IMR-90 (cell line): Measurements from ENCODE around the gene POU6F1. TPM values are rescaled to one million over a fixed set of nuclear protein-coding genes. Genes with fewer than 3 reads are reported as not detected.

Source experiments
- ATAC-seq: fragments of 200-7000 bp; cut with Tn5 transposase; 2 replicates; pipeline ENCODE4 v1.9.1; 2020; ENCODE audit warnings: low read depth, mild to moderate bottlenecking, moderate library complexity
- BruUV-seq: library from RNA; stranded (reverse); fragments of 400-500 nt; replicated peaks from 2 replicates; lab custom pipeline; 2021; lab: Mats Ljungman, UMichigan
- CTCF ChIA-PET: fragments of 300-600 bp; formaldehyde crosslinking; extraction: SDS; loops from one replicate; lab custom pipeline; 2021; ENCODE audit warnings: antibody characterized with exemption; lab: Yijun Ruan, JAX
- POLR2A ChIA-PET: fragments of 300-600 bp; sonication (Branson Sonifier 250); formaldehyde crosslinking; loops from one replicate; lab custom pipeline; 2022; ENCODE audit warnings: antibody characterized with exemption; ENCODE audit not compliant: unreplicated experiment; lab: Charles Lee
- DNase-seq: peaks from one replicate; pipeline ENCODE4 v3.0.0; 2013
- H2AFZ ChIP-seq: replicated peaks from 2 replicates; pipeline ENCODE3; 2013; ENCODE audit warnings: low read length, mild to moderate bottlenecking; ENCODE audit not compliant: poor library complexity
- H2AK5ac ChIP-seq: 2 replicates; pipeline ENCODE4 v1.6.1; 2013; ENCODE audit warnings: low read depth, low read length, inconsistent platforms
- H2AK9ac ChIP-seq: replicated peaks from 2 replicates; pipeline ENCODE3; 2013; ENCODE audit warnings: mild to moderate bottlenecking, low read depth, low read length, moderate library complexity; ENCODE audit not compliant: poor library complexity
- H2BK120ac ChIP-seq: 2 replicates; pipeline ENCODE4 v1.6.1; 2013; ENCODE audit warnings: low read depth, low read length, inconsistent platforms
- H2BK15ac ChIP-seq: 3 replicates; pipeline ENCODE4 v1.6.1; 2013; ENCODE audit warnings: low read depth, low read length, inconsistent platforms
- H2BK20ac ChIP-seq: 2 replicates; pipeline ENCODE4 v1.6.1; 2013; ENCODE audit warnings: low read depth, mild to moderate bottlenecking, inconsistent platforms, low read length, moderate library complexity
- H2BK5ac ChIP-seq: 2 replicates; pipeline ENCODE4 v1.6.1; 2013; ENCODE audit warnings: mild to moderate bottlenecking, low read depth, low read length, inconsistent platforms; ENCODE audit not compliant: poor library complexity, severe bottlenecking
- H3K14ac ChIP-seq: replicated peaks from 2 replicates; pipeline ENCODE4 v1.6.1; 2013; ENCODE audit warnings: low read depth, low read length, inconsistent platforms
- H3K18ac ChIP-seq: 2 replicates; pipeline ENCODE4 v1.6.1; 2013; ENCODE audit warnings: low read depth, low read length, control low read depth
- H3K23ac ChIP-seq: 2 replicates; pipeline ENCODE4 v1.6.1; 2013; ENCODE audit warnings: low read depth, low read length, inconsistent platforms
- H3K27ac ChIP-seq: 2 replicates; pipeline ENCODE4 v1.5.1; 2013; ENCODE audit warnings: mild to moderate bottlenecking, control low read depth, low read length; ENCODE audit not compliant: insufficient read depth
- H3K27me3 ChIP-seq: 2 replicates; pipeline ENCODE4 v1.6.1; 2013; ENCODE audit warnings: low read length; ENCODE audit not compliant: control insufficient read depth, insufficient read depth
- H3K36me3 ChIP-seq: 2 replicates; pipeline ENCODE4 v1.6.1; 2013; ENCODE audit warnings: low read length, mixed read lengths; ENCODE audit not compliant: control insufficient read depth, insufficient read depth
- H3K4ac ChIP-seq: 2 replicates; pipeline ENCODE4 v1.6.1; 2013; ENCODE audit warnings: low read depth, low read length, inconsistent platforms
- H3K4me1 ChIP-seq: 2 replicates; pipeline ENCODE4 v1.6.1; 2013; ENCODE audit warnings: low read length, mixed read lengths; ENCODE audit not compliant: control insufficient read depth, insufficient read depth
- H3K4me2 ChIP-seq: 2 replicates; pipeline ENCODE4 v1.6.1; 2013; ENCODE audit warnings: low read depth, mild to moderate bottlenecking, control low read depth, low read length, moderate library complexity
- H3K4me3 ChIP-seq: 2 replicates; pipeline ENCODE4 v1.5.1; 2013; ENCODE audit warnings: low read depth, mild to moderate bottlenecking, control low read depth, low read length, moderate library complexity; ENCODE audit not compliant: insufficient read depth
- H3K56ac ChIP-seq: 2 replicates; pipeline ENCODE4 v1.6.1; 2013; ENCODE audit warnings: low read length, inconsistent platforms; ENCODE audit not compliant: insufficient read depth; ENCODE audit errors: extremely low read depth
- H3K79me1 ChIP-seq, 2 experiments: 2 replicates each; pipeline ENCODE4 v1.6.1; 2013; ENCODE audit warnings: low read length in 2 of 2, inconsistent platforms in 1 of 2, low read depth in 1 of 2
- H3K9ac ChIP-seq: 2 replicates; pipeline ENCODE4 v1.6.1; 2013; ENCODE audit warnings: low read depth, low read length, control low read depth
- H3K9me1 ChIP-seq: 2 replicates; pipeline ENCODE4 v1.6.1; 2013; ENCODE audit warnings: low read length, inconsistent platforms; ENCODE audit not compliant: insufficient read depth
- H3K9me3 ChIP-seq: 2 replicates; pipeline ENCODE4 v1.6.1; 2013; ENCODE audit warnings: low read length; ENCODE audit not compliant: control insufficient read depth, insufficient read depth
- H4K20me1 ChIP-seq: 2 replicates; pipeline ENCODE4 v1.6.1; 2013; ENCODE audit warnings: low read length, inconsistent platforms; ENCODE audit not compliant: insufficient read depth
- H4K5ac ChIP-seq: 2 replicates; pipeline ENCODE4 v1.6.1; 2013; ENCODE audit warnings: mild to moderate bottlenecking, low read depth, low read length, control low read depth
- H4K8ac ChIP-seq, 2 experiments: 2 replicates each; pipeline ENCODE4 v1.6.1; 2013; ENCODE audit warnings: low read depth in 2 of 2, low read length in 2 of 2, control low read depth in 1 of 2, inconsistent platforms in 1 of 2
- H4K91ac ChIP-seq: 2 replicates; pipeline ENCODE4 v1.6.1; 2013; ENCODE audit warnings: low read depth, low read length, inconsistent platforms; ENCODE audit not compliant: insufficient read depth
- BHLHE40 ChIP-seq: fragments of 150-350 bp; IDR thresholded peaks from 2 replicates; pipeline ENCODE4 v1.6.1; 2016; ENCODE audit warnings: mild to moderate bottlenecking, low read depth, low read length
- CEBPB ChIP-seq: IDR thresholded peaks from 2 replicates; pipeline ENCODE4 v1.6.1; 2012; ENCODE audit warnings: low read depth, low read length, improper control_type of control experiment
- CHD1 ChIP-seq: IDR thresholded peaks from 2 replicates; pipeline ENCODE4 v1.6.1; 2012; ENCODE audit warnings: low read depth, low read length, improper control_type of control experiment
- CTCF ChIP-seq: conservative IDR thresholded peaks from 2 replicates; pipeline ENCODE4 v1.5.1; 2012; ENCODE audit warnings: mild to moderate bottlenecking, low read depth, low read length, improper control_type of control experiment
- ELK1 ChIP-seq: fragments of 150-350 bp; IDR thresholded peaks from 2 replicates; pipeline ENCODE4 v1.6.1; 2016; ENCODE audit warnings: low read depth, mild to moderate bottlenecking, low read length, moderate library complexity, borderline replicate concordance
- FOS ChIP-seq: fragments of 150-350 bp; IDR thresholded peaks from 2 replicates; pipeline ENCODE4 v1.6.1; 2016; ENCODE audit warnings: low read depth, low read length
- MAFK ChIP-seq: IDR thresholded peaks from 2 replicates; pipeline ENCODE4 v1.6.1; 2012; ENCODE audit warnings: low read depth, low read length, improper control_type of control experiment
- MAZ ChIP-seq: IDR thresholded peaks from 2 replicates; pipeline ENCODE4 v1.6.1; 2012; ENCODE audit warnings: low read depth, mild to moderate bottlenecking, low read length, improper control_type of control experiment, moderate library complexity, borderline replicate concordance
- MXI1 ChIP-seq: IDR thresholded peaks from 2 replicates; pipeline ENCODE4 v1.6.1; 2012; ENCODE audit warnings: low read depth, mild to moderate bottlenecking, low read length, moderate library complexity, borderline replicate concordance
- NFE2L2 ChIP-seq: fragments of 150-350 bp; IDR thresholded peaks from 2 replicates; pipeline ENCODE4 v1.6.1; 2016; ENCODE audit warnings: low read depth, mild to moderate bottlenecking, low read length
- POLR2A ChIP-seq: IDR thresholded peaks from 2 replicates; pipeline ENCODE4 v1.6.1; 2012; ENCODE audit warnings: mild to moderate bottlenecking, low read depth, low read length
- RAD21 ChIP-seq: IDR thresholded peaks from 2 replicates; pipeline ENCODE4 v1.6.1; 2012; ENCODE audit warnings: low read length, improper control_type of control experiment
- RCOR1 ChIP-seq: IDR thresholded peaks from 2 replicates; pipeline ENCODE4 v1.6.1; 2012; ENCODE audit warnings: mild to moderate bottlenecking, low read length, improper control_type of control experiment; ENCODE audit not compliant: insufficient replicate concordance
- RFX5 ChIP-seq: IDR thresholded peaks from 2 replicates; pipeline ENCODE4 v1.8.0; 2012; ENCODE audit warnings: low read depth, mild to moderate bottlenecking, low read length, moderate library complexity
- SMC3 ChIP-seq: fragments of 150-350 bp; IDR thresholded peaks from 2 replicates; pipeline ENCODE4 v1.6.1; 2016; ENCODE audit warnings: low read depth, mild to moderate bottlenecking, antibody characterized with exemption, low read length, moderate library complexity
- USF2 ChIP-seq: fragments of 150-350 bp; IDR thresholded peaks from 2 replicates; pipeline ENCODE4 v1.6.1; 2017; ENCODE audit warnings: mild to moderate bottlenecking, antibody characterized with exemption, low read length, low read depth
- WGBS, 2 experiments: methylation state at CpG; one replicate each; pipeline versions ENCODE4 v1.1.5 to v1.1.7; 2013; ENCODE audit warnings: missing lambda C conversion rate in 2 of 2; ENCODE audit not compliant: insufficient read length in 1 of 2; ENCODE audit errors: extremely low coverage in 2 of 2; 5-methylcytosine and 5-hydroxymethylcytosine counted together
- dilution Hi-C: fragments of 300-500 bp; cut with HindIII; formaldehyde crosslinking; loops from one replicate; pipeline ENCODE4 v1.14.3; 2018; ENCODE audit warnings: low sequenced_read_pairs; ENCODE audit not compliant: unreplicated experiment
- in situ Hi-C: fragments of 300-500 bp; cut with MboI; formaldehyde crosslinking; loops from 3 replicates; pipeline ENCODE4 v1.14.3; 2019; ENCODE audit warnings: low sequenced_read_pairs, inconsistent platforms, mixed read lengths
- intact Hi-C: fragments of 100-400 bp; cut with micrococcal nuclease; formaldehyde crosslinking; loops from 2 replicates; pipeline ENCODE4 v1.10.0; 2022
- polyA plus RNA-seq, 3 experiments: library from polyadenylated mRNA; depleted of rRNA; stranded (reverse); fragments of >200 nt; gene quantifications; 2 replicates each; pipeline ENCODE4 v1.2.3, GENCODE V29; 2012; ENCODE audit warnings: low replicate concordance in 1 of 3
- total RNA-seq: library from RNA; depleted of rRNA; stranded (reverse); fragments of >200 nt; gene quantifications from 2 replicates; pipeline ENCODE4 v1.2.3, GENCODE V29; 2012

Gene POU6F1
- total and polyA plus RNA-seq, 2 of the 4 experiments (the other 2 are of a cell fraction): 0.90 to 3.6 TPM

GRCh38 chr12:51263341-51263740 is 45.5 kb upstream of the POU6F1 start:
- Histone ChIP-seq H3K23ac (no peak overlapping the region), H3K27me3 (no peaks in the 10 kb centered on the region), H2BK5ac (no peak overlapping the region), H2AK5ac (peak overlapping the region; percentile 70; the same call in 1 of the 2 replicates), H3K4me2 (no peak overlapping the region), H3K4me1 (0 out of 2 replicates have a peak, but pooled peaks cover 2% of the 10 kb centered on the region), H4K5ac (no peak overlapping the region), H3K14ac (no peak overlapping the region), H3K79me1 (peaks cover 26 to 49% of the 10 kb centered on the region in 2 experiments; a peak in 3 of 4 replicates), H3K4me3 (no peak overlapping the region), H2BK15ac (no peak overlapping the region; the same call in 2 of the 3 replicates), H2BK120ac (no peak overlapping the region), H3K9ac (no peak overlapping the region), H3K56ac (no peak overlapping the region), H3K36me3 (no peaks in the 10 kb centered on the region), H4K91ac (no peak overlapping the region), H3K9me1 (peaks cover 12% of the 10 kb centered on the region; the same call in 1 of the 2 replicates), H2BK20ac (no peak overlapping the region), H4K20me1 (no peaks in the 10 kb centered on the region), H2AFZ (no peak overlapping the region), H2AK9ac (no peak overlapping the region), H3K9me3 (no peaks in the 10 kb centered on the region), H3K4ac (no peak overlapping the region), H4K8ac (no peak overlapping the region), H3K18ac (no peak overlapping the region), H3K27ac (no peak overlapping the region)
- DNase-seq (no peak), ATAC-seq (no peak)
- no peak for TF ChIP-seq CHD1
- no peak for TF ChIP-seq RAD21
- TF ChIP-seq POLR2A: no peak
- TF ChIP-seq USF2: no peak
- no peak for TF ChIP-seq CTCF
- no peak for TF ChIP-seq MXI1
- no peak for TF ChIP-seq ELK1
- no peak for TF ChIP-seq MAZ
- TF ChIP-seq RCOR1: no peak
- no peak for TF ChIP-seq RFX5
- TF ChIP-seq BHLHE40: no peak
- TF ChIP-seq NFE2L2: no peak
- TF ChIP-seq CEBPB: no peak
- no peak for TF ChIP-seq SMC3
- no peak for TF ChIP-seq FOS
- no peak for TF ChIP-seq MAFK
- in situ Hi-C loops (no loop called here), dilution Hi-C loops (no loop called here), intact Hi-C loops (no loop called here)
- CTCF ChIA-PET: interaction anchor here (0.7 to 1.2 kb wide), 2 partner anchors 38 to 75 kb away, joined by 3 to 4 read pairs; no protein-coding TSS in a partner anchor
- no CpG with 5 or more reads among the region's 3 CpGs for WGBS, 2 experiments
- no TSS peak for BruUV-seq
- POLR2A ChIA-PET: no interaction called here
